GM12872 (cell line): ENCODE results near the gene CDKL1.

Experiments
- TF ChIP-seq, protein P1 (sequence below): IDR thresholded peaks from 3 replicates; pipeline ENCODE4 v1.5.1; 2011; ENCODE audit warnings: low read depth, mild to moderate bottlenecking, low read length, moderate library complexity; ENCODE audit not compliant: insufficient read depth

CDKL1 gene

DNA sequence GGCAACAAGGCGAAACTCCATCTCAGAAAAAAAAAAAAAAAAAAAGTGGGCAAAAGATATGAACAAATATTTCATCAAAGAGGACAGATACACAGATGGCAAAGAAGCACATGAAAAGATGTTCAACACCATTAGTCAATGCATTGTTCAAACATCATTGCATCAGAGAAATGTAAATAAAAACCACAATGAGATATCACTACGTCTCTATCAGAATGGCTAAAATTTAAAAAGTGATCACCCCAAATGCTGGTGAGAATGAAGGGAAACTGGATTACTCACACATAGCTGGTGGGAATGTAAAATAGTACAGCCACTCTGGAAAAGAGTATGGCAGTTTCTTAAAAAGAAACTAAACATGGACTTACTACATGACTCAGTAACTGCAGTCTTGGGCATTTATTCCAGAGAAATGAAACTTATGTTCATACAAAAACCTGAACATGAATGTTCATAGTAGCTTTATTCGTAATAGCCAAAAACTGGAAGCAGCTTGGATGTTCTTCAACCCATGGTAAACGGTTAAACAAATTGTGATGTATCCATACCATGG lies 88.2 kb downstream of the CDKL1 start:
- TF ChIP-seq, protein P1, sequence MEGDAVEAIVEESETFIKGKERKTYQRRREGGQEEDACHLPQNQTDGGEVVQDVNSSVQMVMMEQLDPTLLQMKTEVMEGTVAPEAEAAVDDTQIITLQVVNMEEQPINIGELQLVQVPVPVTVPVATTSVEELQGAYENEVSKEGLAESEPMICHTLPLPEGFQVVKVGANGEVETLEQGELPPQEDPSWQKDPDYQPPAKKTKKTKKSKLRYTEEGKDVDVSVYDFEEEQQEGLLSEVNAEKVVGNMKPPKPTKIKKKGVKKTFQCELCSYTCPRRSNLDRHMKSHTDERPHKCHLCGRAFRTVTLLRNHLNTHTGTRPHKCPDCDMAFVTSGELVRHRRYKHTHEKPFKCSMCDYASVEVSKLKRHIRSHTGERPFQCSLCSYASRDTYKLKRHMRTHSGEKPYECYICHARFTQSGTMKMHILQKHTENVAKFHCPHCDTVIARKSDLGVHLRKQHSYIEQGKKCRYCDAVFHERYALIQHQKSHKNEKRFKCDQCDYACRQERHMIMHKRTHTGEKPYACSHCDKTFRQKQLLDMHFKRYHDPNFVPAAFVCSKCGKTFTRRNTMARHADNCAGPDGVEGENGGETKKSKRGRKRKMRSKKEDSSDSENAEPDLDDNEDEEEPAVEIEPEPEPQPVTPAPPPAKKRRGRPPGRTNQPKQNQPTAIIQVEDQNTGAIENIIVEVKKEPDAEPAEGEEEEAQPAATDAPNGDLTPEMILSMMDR = no peak

DNA sequence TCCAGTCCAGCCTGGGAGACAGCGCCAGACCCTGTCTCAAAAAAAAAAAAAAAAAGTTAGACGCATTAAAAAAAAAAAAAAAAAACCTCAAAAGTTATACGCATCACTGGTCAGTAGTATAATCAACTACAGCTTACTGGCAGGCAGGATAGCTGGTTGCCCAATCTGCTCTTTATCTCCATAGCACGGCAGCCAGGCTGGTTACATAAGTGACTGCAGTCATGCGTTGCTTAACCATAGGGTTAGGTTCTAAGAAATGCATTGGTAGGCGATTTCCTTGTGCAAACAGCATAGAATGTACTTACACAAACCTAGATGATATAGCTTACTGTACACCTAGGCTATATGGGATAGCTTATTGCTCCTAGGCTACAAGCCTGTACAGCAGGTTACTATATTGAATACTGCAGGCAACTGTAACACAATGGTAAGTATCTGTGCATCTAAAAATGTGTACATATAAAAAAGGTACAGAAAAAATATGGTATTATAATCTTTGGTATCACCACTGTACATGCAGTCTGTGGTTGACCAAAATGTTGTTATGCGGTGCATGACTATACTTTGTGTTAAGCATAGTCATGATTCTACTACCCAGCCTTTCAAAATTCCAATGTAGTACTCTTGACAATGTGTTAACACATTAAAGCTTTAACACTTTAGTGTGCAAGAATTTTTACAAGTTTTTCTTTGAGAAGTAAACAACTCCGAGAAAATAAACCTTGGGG lies 92.8 kb downstream of the CDKL1 start:
- TF ChIP-seq, protein P1 = no peak

DNA sequence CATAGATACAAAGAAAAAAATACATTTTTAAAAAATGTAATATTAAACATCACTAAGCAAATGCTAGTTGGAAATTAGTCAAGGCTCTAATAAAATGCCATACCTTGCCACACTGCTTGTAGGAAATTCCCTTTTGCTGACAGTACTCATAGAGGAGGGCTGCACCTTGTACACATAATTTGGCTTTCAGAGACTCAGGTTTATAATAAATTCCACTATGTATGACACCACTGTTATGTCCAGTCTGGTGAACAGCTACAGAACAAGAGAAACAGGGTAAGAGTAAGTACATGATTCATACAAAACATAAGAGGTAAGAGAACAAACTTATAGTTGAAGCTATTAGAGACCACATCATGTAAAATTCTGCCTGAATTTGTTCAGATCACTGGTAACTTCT lies 94.8 kb downstream of the CDKL1 start:
- TF ChIP-seq, protein P1 = no peak

DNA sequence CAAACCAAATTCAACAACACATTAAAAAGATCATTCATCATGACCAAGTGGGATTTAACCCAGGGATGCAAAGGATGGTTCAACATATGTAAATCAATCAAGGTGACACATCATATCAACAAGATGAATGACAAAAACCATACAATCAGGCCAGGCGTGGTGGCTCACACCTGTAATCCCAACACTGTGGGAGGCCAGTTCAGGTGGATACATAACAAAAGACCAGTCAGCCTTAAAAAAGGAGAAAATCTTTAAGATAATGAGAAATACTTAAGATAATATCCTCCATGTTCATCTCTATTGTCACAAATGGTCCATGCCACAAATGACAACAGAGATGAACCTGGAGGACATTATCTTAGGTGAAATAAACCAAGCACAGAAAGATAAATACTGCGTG lies 97.1 kb downstream of the CDKL1 start:
- TF ChIP-seq, protein P1 = no peak

DNA sequence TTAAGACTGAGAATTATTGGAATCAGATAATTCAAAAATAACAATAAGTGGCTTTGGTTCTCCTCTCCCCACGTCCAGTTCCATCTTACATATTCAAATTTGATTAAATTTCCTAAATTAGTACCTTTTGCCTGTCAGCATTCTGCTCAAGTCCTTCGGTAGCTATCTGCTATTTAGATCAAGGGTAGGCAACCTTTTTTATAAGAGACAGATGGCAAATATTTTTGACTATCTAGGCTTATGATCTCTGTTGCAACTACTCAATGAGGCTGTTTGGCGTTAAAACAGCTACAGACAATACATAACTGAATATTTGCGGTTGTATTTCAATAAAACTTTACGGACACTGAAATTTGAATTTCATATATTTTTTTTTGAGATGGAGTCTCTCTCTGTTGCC lies 106.4 kb downstream of the CDKL1 start:
- TF ChIP-seq, protein P1 = no peak

DNA sequence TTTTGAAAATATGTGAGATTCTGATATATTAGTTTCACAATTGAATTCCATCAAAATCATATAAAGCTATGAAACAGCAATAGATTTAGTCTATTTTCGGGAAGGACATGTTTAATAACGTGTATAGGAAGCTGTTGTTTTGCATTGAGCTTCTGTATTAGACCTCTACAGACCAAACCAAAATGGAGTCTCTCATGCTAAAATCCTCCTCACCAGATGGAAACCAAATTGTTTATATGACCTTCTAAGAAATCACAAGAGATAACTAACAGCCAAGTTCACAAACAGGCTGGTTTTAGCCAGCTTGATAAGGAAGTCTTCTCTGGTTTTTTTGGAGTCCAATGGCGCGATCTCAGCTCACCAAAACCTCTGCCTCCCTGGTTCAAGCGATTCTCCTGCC lies 108.5 kb downstream of the CDKL1 start:
- TF ChIP-seq, protein P1 = no peak

DNA sequence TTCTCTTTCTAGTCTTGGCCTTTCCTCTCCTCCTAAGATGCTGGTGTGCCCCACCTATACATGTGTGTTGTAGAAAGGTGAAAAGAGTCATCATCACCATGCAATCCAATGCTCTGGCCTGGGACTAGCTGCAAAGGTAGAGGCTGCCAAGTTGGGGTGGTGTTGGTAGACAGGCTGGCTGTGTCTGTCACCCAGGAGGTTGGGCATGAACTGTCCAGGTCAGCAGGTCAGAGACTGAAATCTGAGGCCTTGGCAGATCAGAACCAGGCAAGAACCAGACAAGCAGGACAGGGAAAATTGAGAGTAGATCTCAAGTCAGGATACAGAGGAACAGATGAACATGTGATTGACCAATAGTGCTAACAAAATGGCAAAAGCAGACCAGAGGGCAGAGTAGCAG lies 110.8 kb downstream of the CDKL1 start:
- TF ChIP-seq, protein P1 = no peak
